ENCODE results near the gene MOB3B.

MOB3B gene

GRCh38 chr9:27437652-27438373 is 91.8 kb downstream of the MOB3B start:
- TF ChIP-seq CTCF (IDR thresholded peaks at IDR 0.05) = no peak

GRCh38 chr9:27436234-27436633 is 93.4 kb downstream of the MOB3B start:
- no peak for TF ChIP-seq CTCF (IDR thresholded peaks at IDR 0.05)

GRCh38 chr9:27433631-27434325 is 95.8 kb downstream of the MOB3B start:
- TF ChIP-seq CTCF (IDR thresholded peaks at IDR 0.05) = no peak

- no peak for TF ChIP-seq CTCF (IDR thresholded peaks at IDR 0.05)
These were observed 97.3 kb downstream of the MOB3B start for GRCh38 chr9:27432308-27432707.

GRCh38 chr9:27431543-27432147 is 98.0 kb downstream of the MOB3B start:
- no peak for TF ChIP-seq CTCF (IDR thresholded peaks at IDR 0.05)

GRCh38 chr9:27430750-27431535 is 98.7 kb downstream of the MOB3B start:
- no peak for TF ChIP-seq CTCF (IDR thresholded peaks at IDR 0.05)

- TF ChIP-seq CTCF (IDR thresholded peaks at IDR 0.05) = no peak
These were observed 99.7 kb downstream of the MOB3B start for GRCh38 chr9:27429917-27430316.
